K562 (cell line): ENCODE measurements around the gene CCDC74B. TPM values are rescaled to one million over a fixed set of nuclear protein-coding genes. Genes with fewer than 3 reads are reported as not detected.
A peak's percentile ranks its signal among the peaks of the same experiment; 100 is the strongest.
"Not testable (repeated sequence)": the region's sequence is repeated elsewhere in the genome, so short reads cannot be mapped to it uniquely, and the experiment has no call there.

Experiments
- ATAC-seq: fragments of 200-7000 bp; cut with Tn5 transposase; 3 replicates; pipeline ENCODE4 v1.9.1; 2020; ENCODE audit warnings: moderate library complexity
- BruUV-seq: library from RNA; stranded (reverse); fragments of 400-500 nt; replicated peaks from 2 replicates; lab custom pipeline; 2021; lab: Mats Ljungman, UMichigan
- CTCF ChIA-PET: fragments of 300-600 bp; formaldehyde crosslinking; extraction: SDS; loops from one replicate; lab custom pipeline; 2021; ENCODE audit warnings: low intra/inter-chr PET ratio; lab: Yijun Ruan, JAX
- POLR2A ChIA-PET: fragments of 300-600, 350-650 bp; sonication (Branson Sonifier 250); formaldehyde crosslinking; extraction: SDS; loops from one replicate; lab custom pipeline; 2021; ENCODE audit warnings: antibody characterized with exemption, inconsistent platforms; lab: Yijun Ruan, JAX
- DNase-seq, 4 experiments: peaks; one replicate each; pipeline versions ENCODE4 v3.0.0 to v3.0.0-alpha.2; 2011 to 2018; ENCODE audit warnings: low spot score in 3 of 4, mixed read lengths in 3 of 4; ENCODE audit errors: extremely low read depth in 1 of 4
- FAIRE-seq: peaks from 2 replicates; lab custom pipeline; 2011; peaks lifted over from hg19 to GRCh38; lab: Jason Lieb, UNC
- H2AFZ ChIP-seq: 2 replicates; pipeline ENCODE4 v1.6.0; 2011; ENCODE audit warnings: low read depth, low read length, control low read depth, inconsistent platforms
- H3K27ac ChIP-seq: fragments of 200-600 bp; 3 replicates; pipeline ENCODE4 v1.8.0; 2011; ENCODE audit warnings: low read depth, mild to moderate bottlenecking, control low read depth, inconsistent platforms, low read length, moderate library complexity, mixed read lengths; ENCODE audit errors: extremely low read depth
- H3K27me3 ChIP-seq, 2 experiments: fragments of 300-600 bp in 1 of 2; 2 replicates in 1 of 2; 3 replicates in 1 of 2; pipeline versions ENCODE4 v1.6.0 to v1.8.0; 2011; ENCODE audit warnings: inconsistent platforms in 2 of 2, low read length in 2 of 2, mild to moderate bottlenecking in 1 of 2, mixed read lengths in 1 of 2, moderate library complexity in 1 of 2; ENCODE audit not compliant: control insufficient read depth in 2 of 2, insufficient read depth in 2 of 2
- H3K36me3 ChIP-seq: fragments of 300-600 bp; 3 replicates; pipeline ENCODE4 v1.8.0; 2011; ENCODE audit warnings: mild to moderate bottlenecking, low read length, inconsistent platforms; ENCODE audit not compliant: control insufficient read depth, insufficient read depth
- H3K4me1 ChIP-seq, 2 experiments: fragments of 200-600 bp in 1 of 2; replicated peaks in 1 of 2; 2 replicates in 1 of 2; 3 replicates in 1 of 2; pipeline versions ENCODE4 v1.5.1 to v1.8.0; 2011; ENCODE audit warnings: inconsistent platforms in 2 of 2, low read length in 2 of 2, mild to moderate bottlenecking in 1 of 2, mixed read lengths in 1 of 2, moderate library complexity in 1 of 2; ENCODE audit not compliant: control insufficient read depth in 2 of 2, insufficient read depth in 2 of 2
- H3K4me2 ChIP-seq: 2 replicates; pipeline ENCODE4 v1.6.1; 2011; ENCODE audit warnings: low read length, control low read depth, inconsistent platforms, mixed read lengths; ENCODE audit not compliant: insufficient read depth
- H3K4me3 ChIP-seq: fragments of 200-600 bp; sonication (generic), shearing (Covaris generic); 2 replicates; pipeline ENCODE4 v1.5.1; 2016; ENCODE audit warnings: control low read depth, inconsistent platforms
- H3K79me2 ChIP-seq: fragments of 200-600 bp; 3 replicates; pipeline ENCODE4 v1.8.0; 2011; ENCODE audit warnings: low read length, inconsistent platforms; ENCODE audit not compliant: control insufficient read depth, insufficient read depth
- H3K9ac ChIP-seq, 2 experiments: 2 replicates each; pipeline versions ENCODE4 v1.6.0 to v1.6.1; 2011; ENCODE audit warnings: low read depth in 2 of 2, low read length in 2 of 2, control low read depth in 1 of 2, inconsistent platforms in 1 of 2, mild to moderate bottlenecking in 1 of 2, mixed read lengths in 1 of 2; ENCODE audit not compliant: insufficient read depth in 1 of 2
- H3K9me1 ChIP-seq: one replicate; pipeline ENCODE4 v1.6.0; 2011; ENCODE audit warnings: inconsistent platforms, mild to moderate bottlenecking, low read length, moderate library complexity; ENCODE audit not compliant: control insufficient read depth, insufficient read depth
- H3K9me3 ChIP-seq: replicated peaks from 2 replicates; pipeline ENCODE4 v1.5.1; 2011; ENCODE audit warnings: low read depth, low read length, inconsistent platforms; ENCODE audit not compliant: control insufficient read depth, insufficient read depth
- H4K20me1 ChIP-seq: replicated peaks from 2 replicates; pipeline ENCODE4 v1.6.1; 2011; ENCODE audit warnings: low read length, inconsistent platforms, mixed read lengths; ENCODE audit not compliant: control insufficient read depth, insufficient read depth
- NFRKB ChIP-seq: fragments of 450-650 bp; IDR thresholded peaks from 2 replicates; pipeline ENCODE4 v1.6.1; 2016; ENCODE audit warnings: low read depth
- POLR2G ChIP-seq: fragments of 200-400 bp; formaldehyde crosslinking; IDR thresholded peaks from 2 replicates; pipeline ENCODE4 v1.6.1; 2017; ENCODE audit warnings: low read depth, mild to moderate bottlenecking, antibody characterized with exemption, low read length, moderate library complexity
- SAFB2 ChIP-seq: fragments of 200-400 bp; formaldehyde crosslinking; IDR thresholded peaks from 2 replicates; pipeline ENCODE4 v1.6.1; 2018; ENCODE audit warnings: borderline replicate concordance, low read length, low read depth, moderate library complexity; ENCODE audit not compliant: severe bottlenecking
- WGBS: fragments of 100-300 bp; shearing (Covaris generic); methylation state at CpG from one replicate; pipeline ENCODE4 v1.1.6; 2016; ENCODE audit warnings: low coverage, mixed read lengths; ENCODE audit not compliant: insufficient coverage; ENCODE audit errors: missing lambda C conversion rate; 5-methylcytosine and 5-hydroxymethylcytosine counted together
- in situ Hi-C: fragments of 300-500 bp; cut with MboI; formaldehyde crosslinking; loops from 4 replicates; pipeline ENCODE4 v1.15.0; 2018; ENCODE audit warnings: inconsistent platforms, mixed read lengths
- intact Hi-C: fragments of 100-400 bp; cut with micrococcal nuclease; formaldehyde crosslinking; loops from 2 replicates; pipeline ENCODE4 v1.14.2; 2022
- polyA plus RNA-seq, 8 experiments: library from polyadenylated mRNA; depleted of rRNA in 4 of 8; stranded (reverse) in 5 of 8; unstranded in 3 of 8; fragments of >200 nt; fragmentation: Nextera tagmentation in 2 of 8; fragmentation: Illumina TruSeq in 1 of 8; extraction: Ambion mirVana in 2 of 8; extraction: Trizol in 1 of 8; gene quantifications; 2 replicates each; pipeline versions ENCODE4 v1.2.1 to v1.2.3, GENCODE V29; 2011 to 2014; ENCODE audit warnings: inconsistent platforms in 1 of 8, missing spikeins in 1 of 8
- total RNA-seq, 7 experiments: library from RNA; depleted of rRNA in 6 of 7; stranded (reverse); fragments of >200 nt in 6 of 7; fragmentation: Illumina TruSeq in 2 of 7; extraction: Trizol in 2 of 7; gene quantifications; 2 replicates each; pipeline versions ENCODE4 v1.2.1 to v1.2.3, GENCODE V29; 2011 to 2021; ENCODE audit warnings: low replicate concordance in 1 of 7

CCDC74B gene
- total and polyA plus RNA-seq, 9 of the 15 experiments (the other 6 are each of a cell fraction or from before 2014, with no cell fraction given): 0.04 to 1.5 (median 0.52) TPM; not detected in 1

DNA sequence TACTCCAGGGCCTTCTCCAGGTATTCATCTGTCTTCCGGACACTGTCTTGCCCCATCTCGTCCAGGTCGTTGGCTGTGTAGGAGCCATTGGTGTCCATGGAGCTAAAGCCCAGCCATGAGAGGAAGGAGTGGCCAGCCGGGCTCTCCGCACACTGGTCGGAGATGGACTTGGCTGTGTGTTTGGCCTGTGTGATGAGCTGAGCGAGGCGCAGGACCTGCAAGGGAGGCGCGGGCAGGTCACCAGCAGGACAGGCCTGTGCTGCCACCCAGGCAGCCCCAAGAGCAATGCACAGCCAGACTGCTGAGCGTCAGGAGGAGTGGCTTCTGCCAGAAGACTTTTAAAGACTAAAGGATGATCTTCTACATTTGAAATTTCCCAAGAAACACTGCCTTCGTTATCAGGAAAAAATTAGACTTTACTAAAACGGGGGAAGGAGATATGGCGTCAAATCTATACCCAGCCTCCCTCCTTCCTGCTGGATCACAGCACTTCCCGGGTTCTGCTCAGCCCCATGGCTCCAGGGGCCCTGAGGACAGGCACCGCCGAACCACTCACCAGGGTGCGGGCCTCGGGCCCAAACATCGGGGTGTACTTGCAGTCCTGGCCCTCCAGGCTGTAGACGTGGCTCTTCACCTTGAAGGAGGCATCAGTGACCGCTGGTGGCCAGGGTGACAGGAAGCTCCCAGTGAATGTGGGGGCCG is 9.0 kb upstream of the CCDC74B start:
- ATAC-seq, H3K4me3 ChIP-seq, H3K27ac ChIP-seq, H2AFZ ChIP-seq, H3K79me2 ChIP-seq, H4K20me1 ChIP-seq, CTCF ChIA-PET, H3K9ac ChIP-seq, H3K4me2 ChIP-seq, H3K9me1 ChIP-seq, intact Hi-C loops, DNase-seq, POLR2A ChIA-PET, in situ Hi-C loops, BruUV-seq, H3K9me3 ChIP-seq, H3K27me3 ChIP-seq: not testable (repeated sequence)
- Histone ChIP-seq H3K4me1 (peaks cover 0 to 19% of the 10 kb centered on the region in 2 experiments; a peak in 3 of 5 replicates), H3K36me3 (peaks cover 47% of the 10 kb centered on the region; the same call in 1 of the 3 replicates)
- WGBS: 95% methylated on average over 15 of the region's 23 CpGs
- peak; percentile 32 for FAIRE-seq
- TF ChIP-seq POLR2G: peak; percentile 27; the same call in 1 of the 2 replicates

DNA sequence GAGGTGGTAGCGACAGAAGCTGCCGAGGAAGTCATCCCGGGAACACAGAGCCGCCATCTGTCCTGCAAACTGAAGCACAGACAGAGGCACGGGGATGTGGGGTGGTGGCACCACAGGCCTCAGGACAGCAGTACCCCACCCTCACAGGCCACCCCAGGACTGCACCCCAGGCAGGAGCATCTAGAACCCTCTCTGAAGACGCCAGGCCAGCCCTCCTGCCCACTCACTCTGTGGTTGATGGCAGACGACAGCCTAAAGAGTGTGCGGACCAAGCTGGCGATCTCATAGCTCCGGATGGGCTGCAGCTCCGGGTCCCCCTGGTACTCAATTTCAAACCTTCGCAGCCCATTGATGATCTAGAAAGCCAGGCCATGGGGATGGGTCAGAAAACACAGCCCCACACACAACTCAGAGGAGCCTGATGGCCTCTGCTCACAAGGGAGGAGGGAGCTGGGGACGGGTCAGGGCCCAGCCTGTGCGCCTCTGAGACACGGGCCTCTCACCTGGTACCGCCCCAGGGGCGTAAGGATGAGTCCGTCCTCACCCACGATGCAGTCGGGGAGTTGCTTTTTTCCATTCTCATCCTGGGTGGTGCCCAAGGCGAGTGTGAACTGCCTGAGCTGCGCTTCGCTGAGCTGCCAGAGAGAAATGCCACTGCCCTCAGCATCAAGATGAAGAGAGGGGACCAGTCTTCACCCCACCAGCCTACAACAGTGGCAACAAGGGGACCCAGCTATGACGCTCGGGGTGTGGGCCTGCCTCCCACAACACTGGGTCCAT is 8.1 kb upstream of the CCDC74B start:
- H3K4me3 ChIP-seq: no peak overlapping the region
- H3K9ac ChIP-seq: no peak overlapping the region
- TF ChIP-seq POLR2G (peak; percentile 9; the same call in 1 of the 2 replicates), SAFB2 (no peak), NFRKB (no peak)
- H4K20me1 ChIP-seq: no peaks in the 10 kb centered on the region; the same call in 1 of the 2 replicates
- ATAC-seq (no peak), FAIRE-seq (no peak), DNase-seq (no peak)
- H3K79me2 ChIP-seq: no peaks in the 10 kb centered on the region
- CTCF ChIA-PET: no interaction called here
- in situ Hi-C loops (no loop called here), intact Hi-C loops (no loop called here)
- POLR2A ChIA-PET: interaction anchor here (0.7 kb wide), 1 partner anchor 22 kb away, joined by 3 read pairs; no protein-coding TSS in a partner anchor
- H2AFZ ChIP-seq: no peak overlapping the region
- BruUV-seq: no TSS peak
- no peak overlapping the region for H3K4me2 ChIP-seq
- peaks cover 0 to 19% of the 10 kb centered on the region in 2 experiments; a peak in 3 of 5 replicates for H3K4me1 ChIP-seq
- no peaks in the 10 kb centered on the region for H3K9me1 ChIP-seq
- no peaks in the 10 kb centered on the region for H3K27me3 ChIP-seq
- 95% methylated on average over 18 of the region's 25 CpGs for WGBS
- H3K27ac ChIP-seq: no peak overlapping the region
- H3K36me3 ChIP-seq: peaks cover 42% of the 10 kb centered on the region; the same call in 1 of the 3 replicates
- no peaks in the 10 kb centered on the region for H3K9me3 ChIP-seq
